ENCODE results near the gene MYO16.
"Not testable (repeated sequence)": the region's sequence is repeated elsewhere in the genome, so short reads cannot be mapped to it uniquely, and the experiment has no call there.

Gene MYO16

GRCh38 chr13:109012115-109012514 lies 382.7 kb downstream of the MYO16 start:
- intact Hi-C loops (cut with DNase I), result no loop called here
- DNase-seq, result peak in 1 of 10 donors; percentile 48

GRCh38 chr13:109021558-109021957 lies 392.1 kb downstream of the MYO16 start:
- no peak for DNase-seq
- intact Hi-C loops (cut with DNase I), result no loop called here

GRCh38 chr13:109024611-109025010 lies 395.2 kb downstream of the MYO16 start:
- intact Hi-C loops (cut with DNase I), result no loop called here
- no peak for DNase-seq

GRCh38 chr13:109026266-109026665 lies 396.9 kb downstream of the MYO16 start:
- DNase-seq, result no peak
- intact Hi-C loops (cut with DNase I), result no loop called here

GRCh38 chr13:109028624-109029023 lies 399.2 kb downstream of the MYO16 start:
- intact Hi-C loops (cut with DNase I), result no loop called here
- no peak for DNase-seq

- intact Hi-C loops (cut with DNase I), result no loop called here
- DNase-seq, result no peak
Measured at GRCh38 chr13:109033090-109033489, 403.7 kb downstream of the MYO16 start.

DNA sequence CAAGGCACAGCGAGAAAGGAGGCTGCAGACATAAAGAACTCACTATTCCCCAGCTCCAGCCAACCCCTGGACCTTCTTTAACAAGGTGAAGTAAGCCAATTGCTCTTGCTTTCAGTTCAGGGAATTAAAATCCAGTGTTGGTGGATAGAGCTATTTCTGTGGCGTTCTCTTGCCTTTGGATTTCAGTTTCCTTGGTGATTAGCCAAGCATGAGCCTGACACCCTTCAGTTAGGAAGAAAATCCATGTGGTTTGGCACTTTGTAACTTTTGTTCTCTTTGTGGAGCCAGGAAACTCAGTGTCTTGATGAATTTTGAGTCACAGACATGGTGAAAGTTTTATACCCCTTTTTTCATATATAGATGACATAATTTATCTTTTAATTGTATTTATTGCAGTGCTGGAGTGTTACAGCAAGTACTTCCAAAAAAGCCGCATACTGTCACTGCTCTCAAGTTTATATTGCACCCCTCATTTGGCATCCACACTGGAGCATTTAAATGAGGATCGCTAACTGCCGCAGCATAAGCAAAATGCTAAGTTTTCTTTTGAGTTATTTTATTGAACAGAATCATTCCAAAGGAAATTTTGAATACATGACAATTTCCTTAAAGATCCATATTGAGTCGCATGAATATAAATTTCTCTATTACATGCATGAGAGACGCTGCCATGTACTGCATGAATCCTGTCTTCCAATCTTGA lies 406.8 kb downstream of the MYO16 start:
- intact Hi-C loops (cut with DNase I), result no loop called here
- no peak for DNase-seq

DNA sequence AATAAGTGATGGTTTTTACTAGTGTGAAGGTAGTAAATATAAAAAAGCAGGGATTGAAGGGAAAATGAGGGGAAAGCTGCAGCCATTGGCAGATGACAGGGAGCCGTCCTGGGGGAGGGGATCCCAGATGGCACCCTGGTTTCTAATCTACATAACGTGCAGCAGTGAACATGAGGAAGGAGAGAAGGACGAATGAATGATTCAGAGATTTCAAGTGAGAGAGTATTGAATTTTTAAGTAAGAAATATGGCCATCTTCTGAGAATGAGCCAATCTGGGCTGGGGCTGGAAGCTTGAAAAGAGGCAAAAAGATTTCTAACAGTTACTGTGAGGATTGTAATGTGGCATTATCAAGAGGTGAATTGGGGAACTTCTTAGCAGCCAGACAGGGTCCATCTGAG lies 414.2 kb downstream of the MYO16 start:
- DNase-seq, result no peak
- intact Hi-C loops (cut with DNase I), result no loop called here

DNA sequence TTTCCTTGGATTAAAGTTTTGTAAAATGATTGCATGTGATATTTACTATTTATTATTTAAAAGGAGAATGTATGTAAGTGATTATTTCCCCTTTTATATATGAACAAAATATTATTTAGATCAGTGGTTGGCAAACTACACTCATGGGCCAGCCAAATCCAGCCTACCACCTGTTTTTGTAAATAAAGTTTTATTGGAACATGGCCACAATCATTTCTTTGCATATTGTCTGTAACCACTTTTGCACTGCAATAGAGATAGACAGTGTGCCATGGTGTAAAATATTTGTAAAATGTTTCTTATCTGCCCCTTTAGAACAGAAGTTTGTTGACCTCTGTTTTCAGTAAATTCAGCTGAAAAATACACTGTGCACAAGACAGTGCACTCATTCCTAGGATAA lies 426.4 kb downstream of the MYO16 start:
- DNase-seq, result no peak
- intact Hi-C loops (cut with DNase I), result no loop called here

DNA sequence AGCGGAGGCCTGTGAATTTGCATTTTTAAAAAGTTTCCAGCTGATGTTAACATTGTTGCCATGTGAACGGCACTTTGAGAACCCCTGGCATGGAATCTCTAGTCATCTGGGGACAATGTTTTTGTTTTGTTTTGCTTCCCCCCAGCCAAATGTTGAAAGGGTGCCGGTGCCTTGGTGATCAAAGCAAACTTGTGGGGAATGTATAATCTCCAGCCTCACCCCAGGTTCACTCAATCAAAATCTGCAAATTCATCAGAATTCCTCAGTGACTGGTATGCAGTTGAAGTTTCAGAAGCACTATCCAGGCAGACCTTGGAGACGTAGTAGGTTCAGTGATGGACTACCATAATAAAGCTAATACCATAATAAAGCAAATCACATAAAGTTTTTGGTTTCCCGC lies 428.7 kb downstream of the MYO16 start:
- no peak for DNase-seq
- intact Hi-C loops (cut with DNase I), result no loop called here

DNA sequence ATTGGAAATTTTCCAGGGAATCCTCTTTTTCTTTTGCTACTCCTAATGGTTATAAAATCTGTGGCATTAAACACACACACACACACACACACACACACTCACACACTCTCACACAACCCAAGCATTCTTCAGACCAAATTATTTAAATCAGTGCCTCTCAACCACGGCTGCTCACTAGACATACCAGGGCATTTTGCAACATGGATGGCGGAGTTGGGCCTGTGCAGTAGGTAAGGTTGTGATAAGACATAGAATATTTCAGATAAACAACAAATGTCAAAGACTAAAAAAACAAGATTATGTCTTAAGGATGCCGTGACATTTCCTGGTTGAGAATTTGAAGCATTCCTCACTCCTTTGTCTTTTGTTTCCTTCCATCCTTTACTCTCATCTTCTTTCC lies 443.1 kb downstream of the MYO16 start:
- no peak for DNase-seq
- intact Hi-C loops (cut with DNase I), result no loop called here

GRCh38 chr13:109074436-109074835 lies 445.0 kb downstream of the MYO16 start:
- no peak for DNase-seq
- intact Hi-C loops (cut with DNase I), result no loop called here

GRCh38 chr13:109074853-109075252 lies 445.4 kb downstream of the MYO16 start:
- no peak for DNase-seq
- intact Hi-C loops (cut with DNase I), result no loop called here

DNA sequence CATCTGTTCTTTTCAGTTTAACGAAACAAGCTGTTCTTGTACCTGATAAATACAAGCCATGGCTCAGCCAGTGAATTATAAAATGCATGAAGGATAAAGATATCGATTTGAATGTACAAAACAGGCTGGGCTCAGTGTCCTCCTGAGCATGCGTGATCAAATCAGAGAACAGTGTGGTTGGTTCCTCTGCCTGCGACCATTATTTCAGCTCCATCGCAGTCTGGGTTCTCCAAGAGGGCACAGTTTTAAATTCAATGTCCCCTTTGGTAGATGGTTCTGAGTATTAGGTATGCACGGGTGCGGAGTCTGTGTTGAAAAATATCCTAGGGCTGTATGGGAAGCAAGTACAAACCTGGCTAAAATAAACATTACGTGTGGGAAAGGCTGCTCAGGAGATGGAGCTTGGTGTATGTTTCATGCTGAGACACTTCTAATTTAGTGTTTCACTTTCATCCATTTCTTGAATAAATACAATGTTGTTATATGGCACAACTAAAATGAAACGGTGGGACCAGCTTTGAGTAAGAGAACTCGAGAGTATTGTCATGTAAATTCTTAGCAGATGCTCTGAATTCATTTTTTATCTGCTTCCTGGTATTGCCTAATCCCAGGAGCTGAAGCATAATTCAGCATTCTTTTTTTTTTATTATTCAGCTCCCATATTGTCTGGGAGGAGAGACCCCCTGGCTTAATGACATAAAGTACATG lies 458.7 kb downstream of the MYO16 start:
- no peak for DNase-seq
- intact Hi-C loops (cut with DNase I), result no loop called here

DNA sequence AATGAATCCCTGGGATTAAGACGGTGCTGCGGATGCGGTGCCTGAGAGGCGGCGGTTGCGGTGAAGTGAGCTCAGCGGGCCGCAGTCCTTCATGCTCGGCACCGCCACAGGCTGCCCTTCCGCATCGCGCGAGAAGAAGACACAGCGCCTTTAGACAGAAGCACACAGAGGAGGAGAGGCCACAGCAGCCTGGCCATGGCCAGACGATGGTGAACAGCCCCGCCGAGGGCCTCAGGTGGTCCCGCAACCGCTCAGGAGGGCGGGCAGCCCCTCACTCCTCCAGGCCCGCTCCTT lies 459.2 kb downstream of the MYO16 start:
- DNase-seq, result no peak

DNA sequence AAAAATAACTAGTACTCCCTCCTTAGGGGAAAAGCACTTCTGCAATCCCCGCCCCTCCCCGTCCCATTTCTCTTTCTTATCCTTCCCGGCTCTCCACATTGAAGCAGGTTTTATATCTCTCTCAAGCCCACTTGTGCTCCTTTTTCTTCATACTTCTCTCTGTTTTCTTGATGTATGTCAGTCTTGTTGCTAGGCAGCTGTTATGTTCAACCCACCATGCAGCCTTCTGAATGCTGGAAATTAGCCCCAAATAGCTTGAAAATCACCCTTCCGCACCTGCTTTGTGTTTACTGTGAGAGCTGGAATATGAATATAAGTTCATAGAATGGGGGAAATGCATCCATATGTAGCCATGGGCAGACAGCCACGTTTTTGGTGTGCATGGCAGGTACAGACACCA lies 461.4 kb downstream of the MYO16 start:
- intact Hi-C loops (cut with DNase I), result no loop called here
- no peak for DNase-seq

More for the DNA sequence above, 459.2 kb downstream of the MYO16 start:
- intact Hi-C loops (cut with DNase I), result no loop called here

GRCh38 chr13:109091249-109091648 lies 461.8 kb downstream of the MYO16 start:
- DNase-seq, result no peak
- intact Hi-C loops (cut with DNase I), result no loop called here

DNA sequence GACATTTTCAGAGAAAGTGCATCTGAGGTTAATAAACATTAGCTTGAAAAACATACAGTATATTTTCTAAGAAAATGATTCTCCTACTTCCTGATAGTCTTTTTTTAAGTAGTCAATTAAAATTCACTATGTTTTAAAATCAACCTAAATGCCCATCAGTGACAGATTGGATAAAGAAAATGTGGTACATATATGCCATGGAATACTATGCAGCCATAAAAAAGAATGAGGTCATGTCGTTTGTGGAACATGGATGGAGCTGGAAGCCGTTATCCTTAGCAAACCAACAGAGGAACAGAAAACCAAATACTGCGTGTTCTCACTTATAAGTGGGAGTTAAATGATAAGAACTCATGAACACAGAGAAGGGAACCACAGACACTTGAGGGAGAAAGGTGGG lies 462.8 kb downstream of the MYO16 start:
- DNase-seq, result not testable (repeated sequence)

GRCh38 chr13:109093998-109094397 lies 464.6 kb downstream of the MYO16 start:
- no peak for DNase-seq
- intact Hi-C loops (cut with DNase I), result no loop called here

More for the DNA sequence above, 462.8 kb downstream of the MYO16 start:
- intact Hi-C loops (cut with DNase I), result not testable (repeated sequence)

GRCh38 chr13:109095126-109095525 lies 465.7 kb downstream of the MYO16 start:
- intact Hi-C loops (cut with DNase I), result no loop called here
- no peak for DNase-seq

DNA sequence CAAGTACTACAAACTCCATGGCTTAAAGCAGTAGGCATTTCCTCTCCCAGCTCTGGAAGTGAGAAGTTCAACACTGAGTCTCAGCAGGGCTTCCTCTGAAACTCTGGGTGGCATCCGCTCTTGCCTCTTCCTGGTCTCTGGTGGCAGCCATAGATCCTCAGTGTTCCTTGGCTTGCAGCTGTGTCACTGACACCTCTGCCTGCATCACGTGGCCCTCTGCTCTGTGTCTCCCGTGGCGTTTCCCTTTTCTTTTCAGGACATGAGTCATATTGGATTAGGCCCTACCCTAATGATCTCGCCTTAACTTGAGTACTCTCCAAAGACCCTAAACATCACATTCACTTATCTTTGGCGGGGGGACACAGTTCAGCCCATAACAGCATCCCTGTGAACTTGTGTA lies 466.7 kb downstream of the MYO16 start:
- DNase-seq, result no peak
- intact Hi-C loops (cut with DNase I), result no loop called here

- intact Hi-C loops (cut with DNase I), result no loop called here
- DNase-seq, result no peak
Measured at GRCh38 chr13:109100705-109101304, 471.4 kb downstream of the MYO16 start.
